ENCODE results near the gene ZNF146. TPM values are rescaled to one million over a fixed set of nuclear protein-coding genes. Genes with fewer than 3 reads are reported as not detected.
"Not testable (repeated sequence)": the region's sequence is repeated elsewhere in the genome, so short reads cannot be mapped to it uniquely, and the experiment has no call there.

ZNF146 gene
- total RNA-seq (10 to 100 TPM; 44.3 to 44.8 TPM), polyA plus RNA-seq (10 to 100 TPM; 26.7 to 40.1 TPM)
- long read RNA-seq, donor 1, transcript ZNF146-201 (4 exons, 3,326 nt): minor isoform, 6 of 35 reads
- long read RNA-seq, donor 1, transcript ZNF146-202 (3 exons, 3,780 nt): major isoform, 8 of 35 reads
- long read RNA-seq, donor 1, partial matches to known transcripts: 0 of 35 reads
- long read RNA-seq, donor 1, other reads (novel, unspliced or antisense): 16 of 35 reads
- long read RNA-seq, donor 2, transcript ZNF146-202 (3 exons, 3,780 nt): minor isoform, 5 of 30 reads
- long read RNA-seq, donor 2, transcript ZNF146-201 (4 exons, 3,326 nt): major isoform, 8 of 30 reads
- long read RNA-seq, donor 2, partial matches to known transcripts: 0 of 30 reads
- long read RNA-seq, donor 2, other reads (novel, unspliced or antisense): 15 of 30 reads

- WGBS, 2 donors: 0% methylated on average over 72 to 73 of the region's 73 CpGs
- ATAC-seq (ENCODE audit: low FRiP score): peak; percentile 99
- Histone ChIP-seq H3K36me3 (ENCODE audit: control insufficient read depth in 1 of 2, insufficient read depth in 2 of 2, low read length in 1 of 2) (no peaks in the 10 kb centered on the region), H3K4me3 (ENCODE audit: low read length in 2 of 2) (peak within 1 kb of the TSS; percentile 74 to 97), H3K9me3 (ENCODE audit: control insufficient read depth, low read length) (no peaks in the 10 kb centered on the region), H3K27ac (ENCODE audit: low read depth in 1 of 2, low read length in 2 of 2) (peak within 1 kb of the TSS in 1 of 2 donors; percentile 37), H3K27me3 (ENCODE audit: control insufficient read depth in 1 of 2, insufficient read depth in 2 of 2, low read length in 1 of 2) (no peaks in the 10 kb centered on the region), H3K4me1 (ENCODE audit: control insufficient read depth in 1 of 2, insufficient read depth in 2 of 2, low read length in 2 of 2) (no peaks in the 10 kb centered on the region)
- peak; percentile 99 for DNase-seq
- intact Hi-C loops (cut with DNase I): loop anchor here in 1 of 2 donors (10.0 kb wide), 1 partner anchor 280 kb away; no protein-coding TSS in a partner anchor
These were observed at the start of gene ZNF146, which contains the start of gene ZNF565 for GRCh38 chr19:36214386-36215275. Gene ZNF146, plus strand, starts transcription at chr19:36215106. Its CDS starts 21,335 bp downstream, at chr19:36236441. Gene ZNF565, minus strand, starts transcription at chr19:36214665. Its CDS starts 12,680 bp downstream, at chr19:36201985.

DNA sequence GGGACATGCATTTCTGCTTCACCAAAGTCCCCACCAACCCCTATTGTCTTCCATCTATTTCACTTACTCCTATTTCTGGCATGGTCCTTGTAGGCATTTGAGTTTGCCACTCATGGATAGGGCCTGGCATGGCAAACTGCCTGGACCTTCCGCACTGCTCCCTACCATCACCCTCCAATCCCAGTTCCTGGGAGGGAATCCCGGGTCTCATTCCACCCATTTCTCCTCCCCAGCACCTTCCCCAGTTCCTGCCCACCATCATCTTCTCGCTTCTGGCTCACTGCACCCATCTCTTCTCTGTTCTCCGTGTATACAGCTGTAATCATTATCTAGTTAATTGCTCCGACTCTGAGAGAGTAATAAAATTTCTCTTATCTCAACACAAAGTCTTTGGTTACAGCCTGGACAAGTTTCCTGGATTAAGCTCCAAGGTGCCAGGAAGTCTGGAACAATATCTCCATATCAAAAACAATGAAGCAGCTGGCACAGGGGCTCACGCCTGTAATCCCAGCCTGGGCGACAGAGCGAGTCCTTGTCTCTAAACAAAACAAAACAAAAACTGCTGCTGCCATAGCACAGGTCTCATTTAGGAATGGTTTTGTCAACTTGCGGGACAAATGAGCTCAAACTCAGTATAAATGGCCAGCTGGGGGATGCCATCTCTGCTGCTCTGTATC is 45.7 kb upstream of the ZNF146 start:
- 8 to 10% methylated on average over 9 of the region's 9 CpGs for WGBS, 2 donors
- Histone ChIP-seq H3K9me3 (ENCODE audit: control insufficient read depth, low read length) (no peaks in the 10 kb centered on the region), H3K36me3 (ENCODE audit: control insufficient read depth in 1 of 2, insufficient read depth in 2 of 2, low read length in 1 of 2) (no peaks in the 10 kb centered on the region), H3K27me3 (ENCODE audit: control insufficient read depth in 1 of 2, insufficient read depth in 2 of 2, low read length in 1 of 2) (no peaks in the 10 kb centered on the region), H3K27ac (ENCODE audit: low read depth in 1 of 2, low read length in 2 of 2) (peak overlapping the region; percentile 29 to 49), H3K4me3 (ENCODE audit: low read length in 2 of 2) (no peak overlapping the region), H3K4me1 (ENCODE audit: control insufficient read depth in 1 of 2, insufficient read depth in 2 of 2, low read length in 2 of 2) (no peaks in the 10 kb centered on the region)
- no peak for DNase-seq
- peak; percentile 42 for ATAC-seq (ENCODE audit: low FRiP score)
- intact Hi-C loops (cut with DNase I): no loop called here

GRCh38 chr19:36172852-36173251 is 42.1 kb upstream of the ZNF146 start:
- intact Hi-C loops (cut with DNase I): no loop called here
- H3K4me3 ChIP-seq (ENCODE audit: low read length in 2 of 2): no peak overlapping the region
- no peaks in the 10 kb centered on the region for H3K9me3 ChIP-seq (ENCODE audit: control insufficient read depth, low read length)

GRCh38 chr19:36173846-36174245 is 41.1 kb upstream of the ZNF146 start:
- DNase-seq; ATAC-seq (ENCODE audit: low FRiP score); intact Hi-C loops (cut with DNase I): not testable (repeated sequence)

More at GRCh38 chr19:36172852-36173251, 42.1 kb upstream of the ZNF146 start:
- DNase-seq (no peak), ATAC-seq (ENCODE audit: low FRiP score) (no peak)
- H3K27ac ChIP-seq (ENCODE audit: low read depth in 1 of 2, low read length in 2 of 2): no peak overlapping the region
- no peaks in the 10 kb centered on the region for H3K27me3 ChIP-seq (ENCODE audit: control insufficient read depth in 1 of 2, insufficient read depth in 2 of 2, low read length in 1 of 2)
- no peaks in the 10 kb centered on the region for H3K4me1 ChIP-seq (ENCODE audit: control insufficient read depth in 1 of 2, insufficient read depth in 2 of 2, low read length in 2 of 2)
- H3K36me3 ChIP-seq (ENCODE audit: control insufficient read depth in 1 of 2, insufficient read depth in 2 of 2, low read length in 1 of 2): no peaks in the 10 kb centered on the region
- 91 to 92% methylated on average over 5 of the region's 5 CpGs for WGBS, 2 donors

GRCh38 chr19:36179077-36179476 is 35.8 kb upstream of the ZNF146 start:
- H3K4me1 ChIP-seq (ENCODE audit: control insufficient read depth in 1 of 2, insufficient read depth in 2 of 2, low read length in 2 of 2); H3K4me3 ChIP-seq (ENCODE audit: low read length in 2 of 2); H3K9me3 ChIP-seq (ENCODE audit: control insufficient read depth, low read length); H3K27me3 ChIP-seq (ENCODE audit: control insufficient read depth in 1 of 2, insufficient read depth in 2 of 2, low read length in 1 of 2); ATAC-seq (ENCODE audit: low FRiP score); H3K36me3 ChIP-seq (ENCODE audit: control insufficient read depth in 1 of 2, insufficient read depth in 2 of 2, low read length in 1 of 2); DNase-seq; H3K27ac ChIP-seq (ENCODE audit: low read depth in 1 of 2, low read length in 2 of 2); intact Hi-C loops (cut with DNase I): not testable (repeated sequence)
- WGBS, 2 donors: 4 to 50% methylated on average over 2 of the region's 2 CpGs

More at GRCh38 chr19:36173846-36174245, 41.1 kb upstream of the ZNF146 start:
- H3K4me3 ChIP-seq (ENCODE audit: low read length in 2 of 2); H3K4me1 ChIP-seq (ENCODE audit: control insufficient read depth in 1 of 2, insufficient read depth in 2 of 2, low read length in 2 of 2); H3K9me3 ChIP-seq (ENCODE audit: control insufficient read depth, low read length); H3K27ac ChIP-seq (ENCODE audit: low read depth in 1 of 2, low read length in 2 of 2); H3K36me3 ChIP-seq (ENCODE audit: control insufficient read depth in 1 of 2, insufficient read depth in 2 of 2, low read length in 1 of 2); H3K27me3 ChIP-seq (ENCODE audit: control insufficient read depth in 1 of 2, insufficient read depth in 2 of 2, low read length in 1 of 2): not testable (repeated sequence)
- 64 to 70% methylated on average over 8 of the region's 8 CpGs for WGBS, 2 donors

DNA sequence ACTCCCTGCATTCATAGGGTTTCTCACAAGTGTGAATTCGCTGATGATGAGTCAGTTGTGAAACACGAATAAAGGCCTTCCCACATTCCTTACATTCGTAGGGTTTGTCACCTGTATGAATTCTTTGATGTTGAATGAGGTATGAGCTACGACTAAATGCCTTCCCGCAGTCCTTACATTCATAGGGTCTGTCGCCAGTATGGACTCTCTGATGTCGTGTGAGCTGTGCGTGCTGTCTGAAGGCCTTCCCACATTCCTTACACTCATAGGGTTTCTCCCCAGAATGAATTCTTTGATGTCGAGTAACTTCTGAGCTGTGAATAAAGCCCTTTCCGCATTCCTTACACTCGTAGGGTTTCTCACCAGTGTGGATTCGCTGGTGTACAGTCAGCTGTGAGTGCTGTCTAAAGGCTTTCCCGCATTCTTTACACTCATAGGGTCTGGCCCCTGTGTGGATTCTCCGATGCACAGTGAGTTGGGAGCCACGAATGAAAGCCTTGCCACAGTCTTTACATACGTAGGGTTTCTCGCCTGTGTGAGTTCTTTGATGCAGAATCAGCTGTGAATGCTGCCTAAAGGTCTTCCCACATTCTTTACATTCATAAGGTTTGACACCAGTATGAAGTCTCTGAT is 32.2 kb upstream of the ZNF146 start:
- Histone ChIP-seq H3K4me1 (ENCODE audit: control insufficient read depth in 1 of 2, insufficient read depth in 2 of 2, low read length in 2 of 2) (peaks cover 0 to 3% of the 10 kb centered on the region in 2 donors), H3K36me3 (ENCODE audit: control insufficient read depth in 1 of 2, insufficient read depth in 2 of 2, low read length in 1 of 2) (no peaks in the 10 kb centered on the region), H3K27ac (ENCODE audit: low read depth in 1 of 2, low read length in 2 of 2) (no peak overlapping the region), H3K4me3 (ENCODE audit: low read length in 2 of 2) (no peak overlapping the region), H3K9me3 (ENCODE audit: control insufficient read depth, low read length) (no peaks in the 10 kb centered on the region), H3K27me3 (ENCODE audit: control insufficient read depth in 1 of 2, insufficient read depth in 2 of 2, low read length in 1 of 2) (no peaks in the 10 kb centered on the region)
- 69 to 73% methylated on average over 17 of the region's 17 CpGs for WGBS, 2 donors
- DNase-seq (no peak), ATAC-seq (ENCODE audit: low FRiP score) (no peak)
- intact Hi-C loops (cut with DNase I): no loop called here

- intact Hi-C loops (cut with DNase I): no loop called here
- Histone ChIP-seq H3K36me3 (ENCODE audit: control insufficient read depth in 1 of 2, insufficient read depth in 2 of 2, low read length in 1 of 2) (no peaks in the 10 kb centered on the region), H3K9me3 (ENCODE audit: control insufficient read depth, low read length) (no peaks in the 10 kb centered on the region), H3K27ac (ENCODE audit: low read depth in 1 of 2, low read length in 2 of 2) (no peak overlapping the region), H3K4me3 (ENCODE audit: low read length in 2 of 2) (no peak overlapping the region), H3K4me1 (ENCODE audit: control insufficient read depth in 1 of 2, insufficient read depth in 2 of 2, low read length in 2 of 2) (peaks cover 0 to 3% of the 10 kb centered on the region in 2 donors), H3K27me3 (ENCODE audit: control insufficient read depth in 1 of 2, insufficient read depth in 2 of 2, low read length in 1 of 2) (no peaks in the 10 kb centered on the region)
- DNase-seq (no peak), ATAC-seq (ENCODE audit: low FRiP score) (no peak)
- 28 to 34% methylated on average over 10 of the region's 10 CpGs for WGBS, 2 donors
These were observed 31.7 kb upstream of the ZNF146 start for GRCh38 chr19:36183245-36183628.

- H3K9me3 ChIP-seq (ENCODE audit: control insufficient read depth, low read length); H3K36me3 ChIP-seq (ENCODE audit: control insufficient read depth in 1 of 2, insufficient read depth in 2 of 2, low read length in 1 of 2); intact Hi-C loops (cut with DNase I); H3K27me3 ChIP-seq (ENCODE audit: control insufficient read depth in 1 of 2, insufficient read depth in 2 of 2, low read length in 1 of 2); H3K4me3 ChIP-seq (ENCODE audit: low read length in 2 of 2); H3K27ac ChIP-seq (ENCODE audit: low read depth in 1 of 2, low read length in 2 of 2); H3K4me1 ChIP-seq (ENCODE audit: control insufficient read depth in 1 of 2, insufficient read depth in 2 of 2, low read length in 2 of 2); DNase-seq; ATAC-seq (ENCODE audit: low FRiP score): not testable (repeated sequence)
- WGBS, 2 donors: 85 to 89% methylated on average over 5 of the region's 5 CpGs
These were observed 28.2 kb upstream of the ZNF146 start for GRCh38 chr19:36186722-36187121.
